ENCODE results near the gene EIF2B5.

Gene EIF2B5

DNA sequence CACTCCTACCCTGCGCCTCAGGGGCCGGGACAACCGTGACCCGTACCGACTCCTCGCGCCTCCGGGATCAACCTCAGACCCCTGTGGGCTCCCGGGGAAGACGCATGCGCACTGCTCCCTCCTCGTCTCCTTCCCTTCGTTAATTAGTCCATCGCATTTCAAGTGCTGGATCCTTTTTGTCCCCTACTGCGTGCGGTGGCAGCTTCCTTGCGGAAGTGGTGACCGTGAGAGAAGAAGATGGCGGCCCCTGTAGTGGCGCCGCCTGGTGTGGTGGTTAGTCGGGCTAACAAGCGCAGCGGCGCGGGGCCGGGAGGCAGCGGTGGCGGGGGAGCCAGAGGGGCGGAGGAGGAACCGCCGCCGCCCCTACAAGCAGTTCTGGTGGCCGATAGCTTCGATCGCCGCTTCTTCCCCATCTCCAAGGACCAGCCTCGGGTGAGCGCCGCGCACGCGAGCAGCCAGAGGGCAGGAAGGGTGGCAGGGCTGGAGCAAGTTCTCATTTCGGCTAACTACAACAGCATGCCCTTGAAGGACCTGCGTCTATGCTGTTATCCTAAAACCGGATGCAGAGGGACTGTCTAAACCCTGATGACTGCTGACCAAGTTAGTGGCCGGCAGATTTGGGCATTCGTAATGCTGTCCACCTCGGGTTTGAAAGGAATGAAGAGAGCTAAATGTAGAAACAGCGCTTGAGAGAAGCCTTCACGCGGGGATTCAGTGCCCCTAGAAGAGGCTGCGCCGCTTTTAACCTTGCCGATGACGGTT is at the start of gene EIF2B5:
Gene EIF2B5, plus strand, starts transcription at position 210 of the 762 bp plus-strand sequence. Its CDS starts 28 bp downstream, at position 238.
- H3K27ac ChIP-seq = peak within 1 kb of the TSS; percentile 99
- TF ChIP-seq, protein P1, sequence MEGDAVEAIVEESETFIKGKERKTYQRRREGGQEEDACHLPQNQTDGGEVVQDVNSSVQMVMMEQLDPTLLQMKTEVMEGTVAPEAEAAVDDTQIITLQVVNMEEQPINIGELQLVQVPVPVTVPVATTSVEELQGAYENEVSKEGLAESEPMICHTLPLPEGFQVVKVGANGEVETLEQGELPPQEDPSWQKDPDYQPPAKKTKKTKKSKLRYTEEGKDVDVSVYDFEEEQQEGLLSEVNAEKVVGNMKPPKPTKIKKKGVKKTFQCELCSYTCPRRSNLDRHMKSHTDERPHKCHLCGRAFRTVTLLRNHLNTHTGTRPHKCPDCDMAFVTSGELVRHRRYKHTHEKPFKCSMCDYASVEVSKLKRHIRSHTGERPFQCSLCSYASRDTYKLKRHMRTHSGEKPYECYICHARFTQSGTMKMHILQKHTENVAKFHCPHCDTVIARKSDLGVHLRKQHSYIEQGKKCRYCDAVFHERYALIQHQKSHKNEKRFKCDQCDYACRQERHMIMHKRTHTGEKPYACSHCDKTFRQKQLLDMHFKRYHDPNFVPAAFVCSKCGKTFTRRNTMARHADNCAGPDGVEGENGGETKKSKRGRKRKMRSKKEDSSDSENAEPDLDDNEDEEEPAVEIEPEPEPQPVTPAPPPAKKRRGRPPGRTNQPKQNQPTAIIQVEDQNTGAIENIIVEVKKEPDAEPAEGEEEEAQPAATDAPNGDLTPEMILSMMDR (IDR thresholded peaks at IDR 0.05) = peak; percentile 38
- TF ChIP-seq ZFX (IDR thresholded peaks at IDR 0.05; ENCODE audit: borderline replicate concordance) = no peak

DNA sequence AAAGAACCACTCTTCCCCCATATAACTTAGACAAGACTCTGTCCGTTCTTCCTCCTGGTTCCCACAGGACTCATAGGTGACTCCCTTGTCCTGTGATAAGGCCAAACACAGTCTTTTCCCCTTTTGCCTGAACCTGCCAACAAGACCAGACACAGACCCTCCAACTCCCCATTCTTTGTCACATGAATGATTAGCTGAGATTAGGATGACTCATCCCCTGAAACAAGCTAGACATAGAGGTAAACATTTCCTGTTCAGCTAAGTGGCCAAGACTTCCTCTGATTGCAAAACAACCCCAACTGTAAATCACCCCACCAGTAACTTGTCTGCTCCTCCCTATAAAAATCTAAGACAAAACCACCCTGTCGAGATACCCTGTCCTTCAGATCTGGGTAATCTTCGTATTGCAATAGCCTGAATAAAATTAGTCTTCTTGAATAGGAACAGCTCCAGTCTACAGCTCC is 49.7 kb upstream of the EIF2B5 start:
- no peak overlapping the region for H3K27ac ChIP-seq
- TF ChIP-seq ZFX (IDR thresholded peaks at IDR 0.05; ENCODE audit: borderline replicate concordance) = no peak
- TF ChIP-seq, protein P1 (IDR thresholded peaks at IDR 0.05) = no peak

DNA sequence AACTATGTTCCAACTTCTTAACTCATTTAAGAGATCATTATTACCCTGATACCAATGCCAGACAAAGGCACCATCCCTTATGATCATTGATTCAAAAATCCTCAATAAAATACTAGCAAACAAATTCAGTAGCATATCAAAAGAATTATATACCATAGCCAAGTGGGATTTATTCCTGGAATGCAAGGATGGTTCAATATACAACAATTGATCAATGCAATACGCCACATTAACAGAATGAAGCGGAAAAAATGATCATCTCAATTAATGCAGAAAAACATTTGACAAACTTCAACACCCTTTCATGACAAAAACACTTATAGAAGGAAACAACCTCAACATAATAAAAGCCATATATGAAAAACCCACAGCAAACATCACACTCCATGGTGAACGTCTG is 43.0 kb upstream of the EIF2B5 start:
- H3K27ac ChIP-seq = no peak overlapping the region
- TF ChIP-seq, protein P1 (IDR thresholded peaks at IDR 0.05) = no peak
- TF ChIP-seq ZFX (IDR thresholded peaks at IDR 0.05; ENCODE audit: borderline replicate concordance) = no peak

DNA sequence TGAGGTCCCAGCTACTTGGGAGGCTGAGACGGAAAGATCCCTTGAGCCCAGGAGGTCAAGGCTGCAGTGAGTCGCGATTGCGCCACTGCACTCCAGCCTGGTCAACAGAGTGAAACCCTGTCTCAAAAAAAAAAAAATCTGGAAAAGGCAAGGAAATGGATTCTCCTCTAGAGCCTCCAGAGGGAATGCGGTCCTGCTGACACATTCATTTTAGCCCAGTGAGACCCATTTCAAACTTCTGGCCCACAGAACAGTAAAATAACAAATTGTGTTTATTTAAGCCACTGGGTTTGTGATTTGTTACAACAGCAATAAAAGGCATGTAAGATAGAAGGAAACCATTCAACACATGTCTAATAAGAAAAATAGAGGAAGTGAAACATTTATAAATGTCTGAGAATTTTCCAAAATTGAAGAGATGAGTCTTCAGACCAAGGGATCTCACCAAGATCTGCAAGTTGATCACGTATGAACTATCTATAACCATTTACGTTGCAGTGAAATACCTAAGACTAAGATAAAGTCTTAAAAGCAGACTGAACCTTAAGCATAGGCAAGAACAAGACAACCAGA is 38.3 kb upstream of the EIF2B5 start, which contains the start of gene HTR3E:
Gene HTR3E, plus strand, starts transcription at position 254 of the 573 bp plus-strand sequence. CDS start 466 bp downstream, outside the sequence.
- TF ChIP-seq, protein P1 (IDR thresholded peaks at IDR 0.05) = no peak
- no peak for TF ChIP-seq ZFX (IDR thresholded peaks at IDR 0.05; ENCODE audit: borderline replicate concordance)
- H3K27ac ChIP-seq = no peak within 1 kb of the TSS

DNA sequence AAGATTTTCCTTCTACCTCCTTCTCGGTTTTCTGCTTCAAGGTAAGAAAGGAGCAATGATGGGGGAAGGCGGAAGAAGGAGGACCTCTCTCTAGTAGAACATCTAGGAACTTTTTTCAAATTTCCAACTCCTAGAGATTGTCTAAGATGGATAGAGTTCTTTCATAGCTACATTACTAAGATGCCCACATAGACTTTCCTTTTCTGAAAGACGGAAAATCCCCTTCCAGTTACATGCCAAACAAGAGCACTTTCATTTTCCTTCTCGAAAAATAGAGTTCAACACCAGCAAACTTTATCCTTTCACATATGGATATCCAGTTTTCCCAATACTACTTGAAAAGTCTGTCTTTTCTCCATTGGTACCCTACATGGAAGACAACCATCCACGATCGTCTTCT is 37.6 kb upstream of the EIF2B5 start:
- no peak overlapping the region for H3K27ac ChIP-seq
- TF ChIP-seq ZFX (IDR thresholded peaks at IDR 0.05; ENCODE audit: borderline replicate concordance) = no peak
- TF ChIP-seq, protein P1 (IDR thresholded peaks at IDR 0.05) = no peak

DNA sequence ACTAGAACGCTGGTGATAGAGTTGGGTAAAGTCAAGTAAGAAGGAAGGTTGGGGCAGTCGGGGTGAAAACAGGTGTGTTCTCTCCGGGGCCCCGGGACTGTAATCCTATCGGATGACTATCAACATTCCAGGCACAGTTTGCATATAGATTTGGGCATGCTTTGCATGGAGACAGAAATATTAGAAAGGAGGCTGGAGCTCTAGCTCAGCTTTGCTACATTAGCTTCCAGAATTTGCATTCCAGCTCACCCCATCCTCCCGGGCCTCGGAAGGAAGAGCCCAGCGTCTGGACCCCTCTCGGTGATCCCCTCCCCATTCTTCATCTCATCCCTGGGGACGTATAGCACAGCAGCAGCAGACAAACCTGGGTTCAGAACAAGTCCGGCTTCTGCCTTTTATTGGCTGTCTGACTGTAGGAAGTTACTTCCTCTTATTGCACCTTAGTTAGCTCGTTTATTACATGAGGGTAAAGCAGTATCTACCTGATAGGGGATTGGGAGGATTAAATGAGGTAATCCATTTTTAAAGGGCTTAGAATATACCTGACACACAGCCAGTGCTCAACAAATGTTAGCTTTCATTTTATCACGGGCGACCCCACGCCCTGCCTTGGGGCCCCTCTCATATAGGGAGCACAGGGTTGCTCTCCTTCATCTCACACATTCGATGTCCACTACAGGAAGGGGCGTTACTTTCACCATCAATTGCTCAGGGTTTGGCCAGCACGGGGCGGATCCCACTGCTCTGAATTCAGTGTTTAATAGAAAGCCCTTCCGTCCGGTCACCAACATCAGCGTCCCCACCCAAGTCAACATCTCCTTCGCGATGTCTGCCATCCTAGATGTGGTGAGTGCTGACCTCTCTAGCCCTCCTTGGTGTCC is 35.1 kb upstream of the EIF2B5 start:
- no peak for TF ChIP-seq ZFX (IDR thresholded peaks at IDR 0.05; ENCODE audit: borderline replicate concordance)
- TF ChIP-seq, protein P1 (IDR thresholded peaks at IDR 0.05) = no peak
- no peak overlapping the region for H3K27ac ChIP-seq
